Measurements from ENCODE around the gene LAMTOR2. TPM values are rescaled to one million over a fixed set of nuclear protein-coding genes. Genes with fewer than 3 reads are reported as not detected.

LAMTOR2 gene
- total RNA-seq, 1 donor from 2014 or later = 77.0 TPM

- no peak for DNase-seq (ENCODE audit: low spot score)
Measured at GRCh38 chr1:156075775-156076204, 21.2 kb downstream of the LAMTOR2 start.

GRCh38 chr1:156076609-156077429, 22.2 kb downstream of the LAMTOR2 start:
- DNase-seq (ENCODE audit: low spot score) = peak; percentile 48

- no peak for DNase-seq (ENCODE audit: low spot score)
Measured at GRCh38 chr1:156077430-156077760, 22.8 kb downstream of the LAMTOR2 start.

- no peak for DNase-seq (ENCODE audit: low spot score)
Measured at GRCh38 chr1:156078728-156079127, 24.1 kb downstream of the LAMTOR2 start.

- DNase-seq (ENCODE audit: low spot score) = no peak
Measured at GRCh38 chr1:156079762-156080161, 25.2 kb downstream of the LAMTOR2 start.

GRCh38 chr1:156080241-156080862, 25.8 kb downstream of the LAMTOR2 start:
- no peak for DNase-seq (ENCODE audit: low spot score)

GRCh38 chr1:156080863-156081179, 26.2 kb downstream of the LAMTOR2 start:
- DNase-seq (ENCODE audit: low spot score) = no peak

GRCh38 chr1:156081180-156081916, 26.8 kb downstream of the LAMTOR2 start:
- no peak for DNase-seq (ENCODE audit: low spot score)

GRCh38 chr1:156081917-156082308, 27.3 kb downstream of the LAMTOR2 start:
- no peak for DNase-seq (ENCODE audit: low spot score)

GRCh38 chr1:156082309-156083091, 27.9 kb downstream of the LAMTOR2 start, which contains the start of gene MEX3A:
MEX3A (minus strand) TSS chr1:156082465; CDS start chr1:156081998, 467 bp downstream.
- peak; percentile 62 for DNase-seq (ENCODE audit: low spot score)

- DNase-seq (ENCODE audit: low spot score) = no peak
Measured at GRCh38 chr1:156083800-156084790, 29.5 kb downstream of the LAMTOR2 start.

- DNase-seq (ENCODE audit: low spot score) = peak; percentile 55
Measured at GRCh38 chr1:156086256-156086662, 31.7 kb downstream of the LAMTOR2 start.

- DNase-seq (ENCODE audit: low spot score) = no peak
Measured at GRCh38 chr1:156089704-156090103, 35.1 kb downstream of the LAMTOR2 start.

GRCh38 chr1:156090138-156090839, 35.7 kb downstream of the LAMTOR2 start:
- no peak for DNase-seq (ENCODE audit: low spot score)

GRCh38 chr1:156090840-156091188, 36.2 kb downstream of the LAMTOR2 start:
- peak; percentile 88 for DNase-seq (ENCODE audit: low spot score)

- DNase-seq (ENCODE audit: low spot score) = no peak
Measured at GRCh38 chr1:156091610-156092009, 37.0 kb downstream of the LAMTOR2 start.

GRCh38 chr1:156095906-156096508, 41.4 kb downstream of the LAMTOR2 start:
- no peak for DNase-seq (ENCODE audit: low spot score)

- DNase-seq (ENCODE audit: low spot score) = peak; percentile 90
Measured at GRCh38 chr1:156096640-156097391, 42.2 kb downstream of the LAMTOR2 start.

Measured in mucosa of gallbladder (tissue), 1 donor.